NCI-H146 treated with DMSO at 0.1 percent for 48 hours (cell line): ENCODE results near the gene RAVER2.
"Not testable (repeated sequence)": the region's sequence is repeated elsewhere in the genome, so short reads cannot be mapped to it uniquely, and the experiment has no call there.

Experiments
- DNase-seq: peaks from one replicate; lab custom pipeline; 2025; ENCODE audit not compliant: unreplicated experiment; lab: John Stamatoyannopoulos, UW

The RAVER2 gene

GRCh38 chr1:64744492-64745180 is at the start of gene RAVER2:
Gene RAVER2, plus strand, starts transcription at chr1:64745075. Its CDS starts 98 bp downstream, at chr1:64745173.
- DNase-seq, result peak; percentile 57

GRCh38 chr1:64696879-64697278 is 48.0 kb upstream of the RAVER2 start:
- no peak for DNase-seq

- no peak for DNase-seq
Measured at GRCh38 chr1:64699327-64699726, 45.5 kb upstream of the RAVER2 start.

- DNase-seq, result no peak
Measured at GRCh38 chr1:64701071-64701470, 43.8 kb upstream of the RAVER2 start.

- no peak for DNase-seq
Measured at GRCh38 chr1:64701886-64702285, 43.0 kb upstream of the RAVER2 start.

GRCh38 chr1:64702670-64703069 is 42.2 kb upstream of the RAVER2 start:
- not testable (repeated sequence) for DNase-seq

GRCh38 chr1:64703600-64703999 is 41.3 kb upstream of the RAVER2 start:
- no peak for DNase-seq

GRCh38 chr1:64705591-64705990 is 39.3 kb upstream of the RAVER2 start:
- no peak for DNase-seq

GRCh38 chr1:64711266-64711665 is 33.6 kb upstream of the RAVER2 start:
- no peak for DNase-seq

GRCh38 chr1:64712049-64712448 is 32.8 kb upstream of the RAVER2 start:
- DNase-seq, result no peak

- DNase-seq, result no peak
Measured at GRCh38 chr1:64715186-64715585, 29.7 kb upstream of the RAVER2 start.

GRCh38 chr1:64721135-64721534 is 23.7 kb upstream of the RAVER2 start:
- DNase-seq, result no peak

GRCh38 chr1:64721576-64722145 is 23.2 kb upstream of the RAVER2 start:
- DNase-seq, result no peak

GRCh38 chr1:64727861-64728260 is 17.0 kb upstream of the RAVER2 start:
- DNase-seq, result no peak

GRCh38 chr1:64733581-64734286 is 11.1 kb upstream of the RAVER2 start:
- no peak for DNase-seq

- DNase-seq, result no peak
Measured at GRCh38 chr1:64734287-64734652, 10.6 kb upstream of the RAVER2 start.

- not testable (repeated sequence) for DNase-seq
Measured at GRCh38 chr1:64740687-64741086, 4.2 kb upstream of the RAVER2 start.

GRCh38 chr1:64743954-64744491 is 852 bp upstream of the RAVER2 start:
- peak; percentile 57 for DNase-seq

- no peak for DNase-seq
Measured at GRCh38 chr1:64745181-64745985, 508 bp downstream of the RAVER2 start.

- no peak for DNase-seq
Measured at GRCh38 chr1:64745986-64746940, 1.4 kb downstream of the RAVER2 start.
